ENCODE measurements around the gene FHIT. TPM values are rescaled to one million over a fixed set of nuclear protein-coding genes. Genes with fewer than 3 reads are reported as not detected.

Gene FHIT
- total and polyA plus RNA-seq, 4 donors: 2.1 to 14.7 (median 6.6) TPM

DNA sequence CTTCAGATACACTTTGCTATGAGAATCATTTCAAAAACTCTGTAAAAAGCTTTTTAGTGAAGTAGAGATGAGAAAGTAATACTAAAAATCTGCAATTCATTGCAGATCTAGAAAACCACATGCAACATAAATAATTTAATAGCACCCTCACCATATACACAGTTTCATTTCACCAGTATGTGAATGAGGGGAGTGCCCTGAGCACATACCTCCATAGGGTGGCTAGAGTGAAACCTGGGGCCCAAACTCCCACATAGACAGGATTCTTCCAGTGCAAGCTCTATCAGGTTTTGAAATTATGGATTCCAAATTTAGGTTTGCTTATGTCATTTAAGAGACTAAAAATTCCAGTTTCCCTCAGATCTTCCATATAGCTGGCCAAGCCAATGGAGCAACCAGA is 1228.1 kb downstream of the FHIT start (continued):
- no peak for TF ChIP-seq GABPA (IDR thresholded peaks at IDR 0.05 in 1 of 2, conservative IDR thresholded peaks at IDR 0.05 in 1 of 2)

DNA sequence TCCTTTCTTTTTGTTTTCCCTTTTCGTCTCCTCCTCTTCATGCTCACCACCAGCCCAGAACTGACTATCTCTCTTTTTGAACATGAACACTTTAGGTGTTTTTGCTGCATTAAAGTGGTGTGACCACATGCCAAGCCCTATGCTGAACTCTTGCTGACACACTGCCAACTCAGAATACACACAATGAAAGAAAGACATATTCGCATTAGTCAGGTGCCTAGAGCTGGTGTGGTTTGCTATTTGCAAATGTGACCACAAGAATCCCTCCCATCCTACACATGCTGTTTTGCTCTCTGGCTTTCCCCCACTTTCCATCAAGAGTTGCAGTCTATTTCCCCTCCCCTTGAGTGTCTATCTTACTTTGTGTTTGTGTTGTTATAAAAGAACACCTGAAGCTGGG is 1233.6 kb downstream of the FHIT start:
- Histone ChIP-seq H3K4me3 (ENCODE audit: low read depth in 1 of 3, low read length in 3 of 3) (no peak overlapping the region), H3K36me3 (ENCODE audit: control insufficient read depth in 4 of 4, insufficient read depth in 3 of 4, low read depth in 1 of 4, low read length in 3 of 4) (no peaks in the 10 kb centered on the region), H3K27ac (ENCODE audit: low read depth in 1 of 2, low read length in 2 of 2) (no peak overlapping the region), H3K27me3 (ENCODE audit: control insufficient read depth in 4 of 4, insufficient read depth in 4 of 4, low read length in 3 of 4) (no peaks in the 10 kb centered on the region), H3K4me1 (ENCODE audit: control insufficient read depth in 4 of 4, insufficient read depth in 4 of 4, low read length in 3 of 4) (no peaks in the 10 kb centered on the region), H3K9ac (ENCODE audit: low read depth in 1 of 2, low read length in 2 of 2) (no peak overlapping the region), H3K9me3 (ENCODE audit: control insufficient read depth in 4 of 4, low read length in 3 of 4) (no peaks in the 10 kb centered on the region)
- WGBS: 90% methylated on average over 2 of the region's 2 CpGs
- TF ChIP-seq JUND (IDR thresholded peaks at IDR 0.05): no peak
- no peak for TF ChIP-seq RAD21 (IDR thresholded peaks at IDR 0.05)
- TF ChIP-seq, protein P1, sequence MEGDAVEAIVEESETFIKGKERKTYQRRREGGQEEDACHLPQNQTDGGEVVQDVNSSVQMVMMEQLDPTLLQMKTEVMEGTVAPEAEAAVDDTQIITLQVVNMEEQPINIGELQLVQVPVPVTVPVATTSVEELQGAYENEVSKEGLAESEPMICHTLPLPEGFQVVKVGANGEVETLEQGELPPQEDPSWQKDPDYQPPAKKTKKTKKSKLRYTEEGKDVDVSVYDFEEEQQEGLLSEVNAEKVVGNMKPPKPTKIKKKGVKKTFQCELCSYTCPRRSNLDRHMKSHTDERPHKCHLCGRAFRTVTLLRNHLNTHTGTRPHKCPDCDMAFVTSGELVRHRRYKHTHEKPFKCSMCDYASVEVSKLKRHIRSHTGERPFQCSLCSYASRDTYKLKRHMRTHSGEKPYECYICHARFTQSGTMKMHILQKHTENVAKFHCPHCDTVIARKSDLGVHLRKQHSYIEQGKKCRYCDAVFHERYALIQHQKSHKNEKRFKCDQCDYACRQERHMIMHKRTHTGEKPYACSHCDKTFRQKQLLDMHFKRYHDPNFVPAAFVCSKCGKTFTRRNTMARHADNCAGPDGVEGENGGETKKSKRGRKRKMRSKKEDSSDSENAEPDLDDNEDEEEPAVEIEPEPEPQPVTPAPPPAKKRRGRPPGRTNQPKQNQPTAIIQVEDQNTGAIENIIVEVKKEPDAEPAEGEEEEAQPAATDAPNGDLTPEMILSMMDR (IDR thresholded peaks at IDR 0.05; ENCODE audit: low read depth, low read length, missing input control): no peak
- no peak for TF ChIP-seq YY1 (IDR thresholded peaks at IDR 0.05)
- TF ChIP-seq, protein P2, sequence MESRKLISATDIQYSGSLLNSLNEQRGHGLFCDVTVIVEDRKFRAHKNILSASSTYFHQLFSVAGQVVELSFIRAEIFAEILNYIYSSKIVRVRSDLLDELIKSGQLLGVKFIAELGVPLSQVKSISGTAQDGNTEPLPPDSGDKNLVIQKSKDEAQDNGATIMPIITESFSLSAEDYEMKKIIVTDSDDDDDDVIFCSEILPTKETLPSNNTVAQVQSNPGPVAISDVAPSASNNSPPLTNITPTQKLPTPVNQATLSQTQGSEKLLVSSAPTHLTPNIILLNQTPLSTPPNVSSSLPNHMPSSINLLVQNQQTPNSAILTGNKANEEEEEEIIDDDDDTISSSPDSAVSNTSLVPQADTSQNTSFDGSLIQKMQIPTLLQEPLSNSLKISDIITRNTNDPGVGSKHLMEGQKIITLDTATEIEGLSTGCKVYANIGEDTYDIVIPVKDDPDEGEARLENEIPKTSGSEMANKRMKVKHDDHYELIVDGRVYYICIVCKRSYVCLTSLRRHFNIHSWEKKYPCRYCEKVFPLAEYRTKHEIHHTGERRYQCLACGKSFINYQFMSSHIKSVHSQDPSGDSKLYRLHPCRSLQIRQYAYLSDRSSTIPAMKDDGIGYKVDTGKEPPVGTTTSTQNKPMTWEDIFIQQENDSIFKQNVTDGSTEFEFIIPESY (IDR thresholded peaks at IDR 0.05): no peak
- TF ChIP-seq FOXA2 (IDR thresholded peaks at IDR 0.05): no peak
- TF ChIP-seq, protein P3, sequence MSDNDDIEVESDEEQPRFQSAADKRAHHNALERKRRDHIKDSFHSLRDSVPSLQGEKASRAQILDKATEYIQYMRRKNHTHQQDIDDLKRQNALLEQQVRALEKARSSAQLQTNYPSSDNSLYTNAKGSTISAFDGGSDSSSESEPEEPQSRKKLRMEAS (IDR thresholded peaks at IDR 0.05): no peak
- no peak for TF ChIP-seq HNF4G (IDR thresholded peaks at IDR 0.05)
- TF ChIP-seq GABPA (IDR thresholded peaks at IDR 0.05 in 1 of 2, conservative IDR thresholded peaks at IDR 0.05 in 1 of 2): no peak
- no peak for TF ChIP-seq NR2F2 (IDR thresholded peaks at IDR 0.05)
- TF ChIP-seq SP1 (IDR thresholded peaks at IDR 0.05): no peak
- no peak for TF ChIP-seq HNF4A (conservative IDR thresholded peaks at IDR 0.05)
- TF ChIP-seq RXRA (IDR thresholded peaks at IDR 0.05): no peak
- TF ChIP-seq, protein P4, sequence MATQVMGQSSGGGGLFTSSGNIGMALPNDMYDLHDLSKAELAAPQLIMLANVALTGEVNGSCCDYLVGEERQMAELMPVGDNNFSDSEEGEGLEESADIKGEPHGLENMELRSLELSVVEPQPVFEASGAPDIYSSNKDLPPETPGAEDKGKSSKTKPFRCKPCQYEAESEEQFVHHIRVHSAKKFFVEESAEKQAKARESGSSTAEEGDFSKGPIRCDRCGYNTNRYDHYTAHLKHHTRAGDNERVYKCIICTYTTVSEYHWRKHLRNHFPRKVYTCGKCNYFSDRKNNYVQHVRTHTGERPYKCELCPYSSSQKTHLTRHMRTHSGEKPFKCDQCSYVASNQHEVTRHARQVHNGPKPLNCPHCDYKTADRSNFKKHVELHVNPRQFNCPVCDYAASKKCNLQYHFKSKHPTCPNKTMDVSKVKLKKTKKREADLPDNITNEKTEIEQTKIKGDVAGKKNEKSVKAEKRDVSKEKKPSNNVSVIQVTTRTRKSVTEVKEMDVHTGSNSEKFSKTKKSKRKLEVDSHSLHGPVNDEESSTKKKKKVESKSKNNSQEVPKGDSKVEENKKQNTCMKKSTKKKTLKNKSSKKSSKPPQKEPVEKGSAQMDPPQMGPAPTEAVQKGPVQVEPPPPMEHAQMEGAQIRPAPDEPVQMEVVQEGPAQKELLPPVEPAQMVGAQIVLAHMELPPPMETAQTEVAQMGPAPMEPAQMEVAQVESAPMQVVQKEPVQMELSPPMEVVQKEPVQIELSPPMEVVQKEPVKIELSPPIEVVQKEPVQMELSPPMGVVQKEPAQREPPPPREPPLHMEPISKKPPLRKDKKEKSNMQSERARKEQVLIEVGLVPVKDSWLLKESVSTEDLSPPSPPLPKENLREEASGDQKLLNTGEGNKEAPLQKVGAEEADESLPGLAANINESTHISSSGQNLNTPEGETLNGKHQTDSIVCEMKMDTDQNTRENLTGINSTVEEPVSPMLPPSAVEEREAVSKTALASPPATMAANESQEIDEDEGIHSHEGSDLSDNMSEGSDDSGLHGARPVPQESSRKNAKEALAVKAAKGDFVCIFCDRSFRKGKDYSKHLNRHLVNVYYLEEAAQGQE (IDR thresholded peaks at IDR 0.05): no peak
- no peak for DNase-seq (ENCODE audit: low spot score)

Data from liver (tissue), 9 donors.